Neuronal stem cell (in vitro differentiated cells): ENCODE results near the gene STX17.

Experiments
- DNase-seq: peaks from one replicate; pipeline ENCODE4 v3.0.0-alpha.2; 2013; ENCODE audit warnings: low spot score
- H2AFZ ChIP-seq: one replicate; pipeline ENCODE4 v1.6.1; 2013; ENCODE audit warnings: mild to moderate bottlenecking, low read length, inconsistent platforms
- H2AK5ac ChIP-seq: 2 replicates; pipeline ENCODE4 v1.6.1; 2013; ENCODE audit warnings: low read depth, mild to moderate bottlenecking, inconsistent platforms, low read length, moderate library complexity, mixed read lengths
- H2BK120ac ChIP-seq: 2 replicates; pipeline ENCODE4 v1.6.1; 2013; ENCODE audit warnings: low read depth, mild to moderate bottlenecking, inconsistent platforms, low read length, moderate library complexity, mixed read lengths
- H2BK12ac ChIP-seq: one replicate; pipeline ENCODE4 v1.6.1; 2013; ENCODE audit warnings: low read length, inconsistent platforms
- H2BK15ac ChIP-seq: 2 replicates; pipeline ENCODE4 v1.6.1; 2013; ENCODE audit warnings: mild to moderate bottlenecking, low read length, inconsistent platforms, mixed read lengths
- H2BK5ac ChIP-seq: one replicate; pipeline ENCODE4 v1.6.1; 2013; ENCODE audit warnings: inconsistent platforms, mild to moderate bottlenecking, low read length, moderate library complexity
- H3K14ac ChIP-seq: one replicate; pipeline ENCODE4 v1.6.1; 2013; ENCODE audit warnings: low read length, inconsistent platforms
- H3K18ac ChIP-seq: 2 replicates; pipeline ENCODE4 v1.6.1; 2013; ENCODE audit warnings: low read length, inconsistent platforms
- H3K23ac ChIP-seq: 2 replicates; pipeline ENCODE4 v1.6.1; 2013; ENCODE audit warnings: low read depth, mild to moderate bottlenecking, mixed read lengths, low read length, inconsistent platforms; ENCODE audit not compliant: poor library complexity
- H3K27ac ChIP-seq: replicated peaks from 3 replicates; pipeline ENCODE4 v1.5.1; 2013; ENCODE audit warnings: low read length, inconsistent platforms
- H3K27me3 ChIP-seq, 3 experiments: 2 replicates each; pipeline ENCODE4 v1.6.1; 2013; ENCODE audit warnings: low read length in 3 of 3, mild to moderate bottlenecking in 2 of 3, inconsistent platforms in 1 of 3, low read depth in 1 of 3, mixed read lengths in 1 of 3, moderate library complexity in 1 of 3; ENCODE audit not compliant: control insufficient read depth in 3 of 3, insufficient read depth in 3 of 3
- H3K36me3 ChIP-seq, 2 donors: replicated peaks in 1 of 2; 2 replicates each; pipeline ENCODE4 v1.6.1; 2013; ENCODE audit warnings: low read length in 2 of 2; ENCODE audit not compliant: control insufficient read depth in 2 of 2, insufficient read depth in 2 of 2
- H3K4ac ChIP-seq: 2 replicates; pipeline ENCODE4 v1.6.1; 2013; ENCODE audit warnings: inconsistent platforms, mild to moderate bottlenecking, low read length, moderate library complexity
- H3K4me1 ChIP-seq, 2 donors: 1 replicate in 1 of 2; 2 replicates in 1 of 2; pipeline ENCODE4 v1.6.1; 2013; ENCODE audit warnings: low read length in 2 of 2, low read depth in 1 of 2; ENCODE audit not compliant: control insufficient read depth in 2 of 2, insufficient read depth in 1 of 2
- H3K4me2 ChIP-seq: one replicate; pipeline ENCODE4 v1.6.1; 2013; ENCODE audit warnings: mild to moderate bottlenecking, low read length, inconsistent platforms; ENCODE audit not compliant: insufficient read depth, poor library complexity, severe bottlenecking
- H3K4me3 ChIP-seq, 2 donors: 2 replicates each; pipeline ENCODE4 v1.5.1; 2013; ENCODE audit warnings: low read length in 2 of 2, mild to moderate bottlenecking in 2 of 2, inconsistent platforms in 1 of 2, moderate library complexity in 1 of 2
- H3K79me1 ChIP-seq: one replicate; pipeline ENCODE4 v1.6.1; 2013; ENCODE audit warnings: low read depth, mild to moderate bottlenecking, inconsistent platforms, low read length, moderate library complexity
- H3K9ac ChIP-seq: one replicate; pipeline ENCODE4 v1.6.1; 2013; ENCODE audit warnings: mild to moderate bottlenecking, low read depth, low read length, inconsistent platforms; ENCODE audit not compliant: poor library complexity
- H3K9me3 ChIP-seq, 2 donors: replicated peaks in 1 of 2; 2 replicates each; pipeline versions ENCODE3 to v1.6.1; 2013; ENCODE audit warnings: low read length in 2 of 2, mild to moderate bottlenecking in 2 of 2, inconsistent platforms in 1 of 2, low read depth in 1 of 2, mixed read lengths in 1 of 2, moderate library complexity in 1 of 2; ENCODE audit not compliant: control insufficient read depth in 2 of 2, insufficient read depth in 1 of 2
- H4K8ac ChIP-seq: one replicate; pipeline ENCODE4 v1.6.1; 2013; ENCODE audit warnings: low read depth, mild to moderate bottlenecking, inconsistent platforms, low read length, moderate library complexity
- H4K91ac ChIP-seq: one replicate; pipeline ENCODE4 v1.6.1; 2013; ENCODE audit warnings: low read length, low read depth, mild to moderate bottlenecking, inconsistent platforms; ENCODE audit not compliant: poor library complexity
- WGBS, 2 donors: extraction: QIAGEN DNeasy Blood & Tissue Kit; methylation state at CpG; one replicate each; pipeline ENCODE4 v1.1.7; 2013; ENCODE audit warnings: missing lambda C conversion rate in 2 of 2, mixed read lengths in 1 of 2; ENCODE audit not compliant: insufficient read length in 2 of 2, insufficient replicate concordance in 1 of 2; ENCODE audit errors: extremely low coverage in 2 of 2; 5-methylcytosine and 5-hydroxymethylcytosine counted together

The STX17 gene

DNA sequence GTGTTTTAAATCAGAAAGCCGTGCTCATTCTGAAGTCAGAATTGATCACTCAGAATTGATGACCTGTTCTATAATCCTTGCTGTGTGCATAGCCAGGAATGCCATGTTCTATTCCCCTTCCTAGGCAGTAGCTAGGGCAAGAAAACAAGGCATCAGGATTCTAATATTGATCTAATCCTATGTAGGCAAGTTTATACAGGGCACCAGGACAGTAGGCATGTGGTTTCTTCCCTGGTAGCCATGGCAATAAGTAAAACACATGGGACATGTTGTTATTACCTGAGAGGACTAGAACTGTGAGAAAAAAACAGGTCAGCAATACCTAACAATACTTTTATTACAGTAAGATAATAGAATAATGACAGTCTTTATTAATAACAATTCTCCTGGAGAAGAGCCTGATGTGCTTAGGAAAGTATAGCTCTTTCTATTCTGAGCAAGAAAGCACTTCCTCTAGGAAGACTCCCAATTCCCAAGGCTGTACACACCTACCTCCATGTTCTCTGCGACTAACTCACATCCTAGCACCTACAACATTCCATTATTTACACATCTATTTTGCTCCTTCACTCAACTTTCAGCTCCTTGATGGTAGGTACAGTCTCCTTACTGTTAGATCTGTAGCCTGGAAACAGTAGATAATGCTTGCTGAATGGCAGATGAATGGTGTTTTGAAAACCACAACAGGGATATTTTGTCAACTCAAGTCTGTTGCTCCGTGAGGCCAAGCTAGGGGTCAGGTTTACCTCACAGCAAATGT, 70.8 kb downstream of the STX17 start:
- H3K79me1 ChIP-seq: no peaks in the 10 kb centered on the region

DNA sequence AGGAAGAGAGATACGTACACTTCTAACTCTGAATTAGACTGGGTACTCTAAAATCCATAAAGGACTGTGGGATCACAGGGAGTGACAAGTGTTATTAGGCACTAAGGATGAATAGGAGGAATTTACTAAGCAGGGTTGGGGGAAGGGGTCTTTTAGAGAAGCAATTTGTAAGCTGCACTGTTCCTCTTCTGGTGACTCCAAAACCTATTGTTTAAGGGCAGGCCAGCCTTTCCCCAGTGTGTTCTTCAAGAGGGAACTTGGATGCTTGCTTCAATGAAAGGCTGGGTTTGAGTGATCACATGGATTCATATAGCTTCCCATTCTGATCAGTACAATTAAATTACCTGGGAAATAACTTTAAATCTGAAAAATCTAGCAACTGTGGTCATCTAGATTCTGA, 71.8 kb downstream of the STX17 start:
- no peaks in the 10 kb centered on the region for H3K9me3 ChIP-seq
- no peak overlapping the region for H3K4me3 ChIP-seq
- H4K91ac ChIP-seq: no peak overlapping the region
- DNase-seq: peak; percentile 40
- H3K79me1 ChIP-seq: no peaks in the 10 kb centered on the region
- peaks cover 0 to 8% of the 10 kb centered on the region in 2 donors for H3K36me3 ChIP-seq
- no peak overlapping the region for H3K4me2 ChIP-seq
- H2BK5ac ChIP-seq: no peak overlapping the region
- H2BK15ac ChIP-seq: no peak overlapping the region
- WGBS, 2 donors: no CpG with 5 or more reads among the region's 1 CpG
- no peaks in the 10 kb centered on the region for H3K27me3 ChIP-seq
- peak overlapping the region; percentile 33 for H3K27ac ChIP-seq
- no peak overlapping the region for H3K18ac ChIP-seq
- H4K8ac ChIP-seq: no peak overlapping the region
- no peak overlapping the region for H3K14ac ChIP-seq
- no peak overlapping the region for H2BK120ac ChIP-seq
- H2AK5ac ChIP-seq: no peak overlapping the region
- peaks cover 7 to 12% of the 10 kb centered on the region in 2 donors for H3K4me1 ChIP-seq
- no peak overlapping the region for H3K9ac ChIP-seq
- H2BK12ac ChIP-seq: no peak overlapping the region
- no peak overlapping the region for H3K4ac ChIP-seq
- no peak overlapping the region for H3K23ac ChIP-seq
- no peak overlapping the region for H2AFZ ChIP-seq

More for the DNA sequence above, 70.8 kb downstream of the STX17 start:
- no peak overlapping the region for H4K91ac ChIP-seq
- no peak overlapping the region for H3K14ac ChIP-seq
- H2BK15ac ChIP-seq: no peak overlapping the region
- H4K8ac ChIP-seq: no peak overlapping the region
- no CpG with 5 or more reads among the region's 3 CpGs for WGBS, 2 donors
- no peak overlapping the region for H3K23ac ChIP-seq
- no peak overlapping the region for H2BK5ac ChIP-seq
- H2BK120ac ChIP-seq: no peak overlapping the region
- no peak overlapping the region for H3K4ac ChIP-seq
- H3K18ac ChIP-seq: no peak overlapping the region
- H3K27ac ChIP-seq: no peak overlapping the region
- no peak overlapping the region for H3K4me3 ChIP-seq
- H3K27me3 ChIP-seq: no peaks in the 10 kb centered on the region
- H3K9ac ChIP-seq: no peak overlapping the region
- DNase-seq: no peak
- no peak overlapping the region for H2BK12ac ChIP-seq
- no peak overlapping the region for H2AK5ac ChIP-seq
- H3K36me3 ChIP-seq: peaks cover 0 to 3% of the 10 kb centered on the region in 2 donors
- no peak overlapping the region for H2AFZ ChIP-seq
- no peaks in the 10 kb centered on the region for H3K9me3 ChIP-seq
- no peak overlapping the region for H3K4me2 ChIP-seq
- peaks cover 7 to 12% of the 10 kb centered on the region in 2 donors for H3K4me1 ChIP-seq

DNA sequence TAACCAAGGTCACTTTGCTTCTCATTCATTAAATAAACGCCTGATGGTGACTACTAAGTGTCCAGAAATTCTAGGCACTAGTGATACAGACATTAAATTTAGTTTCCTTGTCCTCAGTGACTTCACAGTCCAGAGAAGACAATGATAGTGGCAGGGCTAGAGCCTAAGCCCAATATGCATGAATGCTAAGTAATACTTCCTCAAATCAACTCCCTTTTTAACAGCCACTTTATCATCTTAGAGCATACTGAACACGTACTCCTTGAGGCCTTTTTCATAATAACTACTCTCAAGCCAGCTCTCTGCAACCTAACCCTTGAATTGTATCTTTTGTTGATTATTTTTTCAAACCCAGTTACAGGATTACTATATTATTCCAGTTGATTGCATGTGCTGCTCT, 74.1 kb downstream of the STX17 start:
- Histone ChIP-seq H4K91ac (no peak overlapping the region), H3K4me1 (peaks cover 7 to 12% of the 10 kb centered on the region in 2 donors), H2BK5ac (no peak overlapping the region), H3K36me3 (peaks cover 0 to 13% of the 10 kb centered on the region in 2 donors), H3K27me3 (no peaks in the 10 kb centered on the region), H3K4ac (no peak overlapping the region), H3K14ac (no peak overlapping the region), H2BK15ac (no peak overlapping the region), H3K9ac (no peak overlapping the region), H2AFZ (no peak overlapping the region), H3K18ac (no peak overlapping the region), H2BK120ac (no peak overlapping the region), H3K79me1 (no peaks in the 10 kb centered on the region), H2BK12ac (no peak overlapping the region), H3K27ac (no peak overlapping the region), H3K9me3 (no peaks in the 10 kb centered on the region), H3K4me2 (no peak overlapping the region), H2AK5ac (no peak overlapping the region), H4K8ac (no peak overlapping the region), H3K23ac (no peak overlapping the region), H3K4me3 (no peak overlapping the region)
- no CpG with 5 or more reads among the region's 2 CpGs for WGBS, 2 donors
- DNase-seq: no peak

DNA sequence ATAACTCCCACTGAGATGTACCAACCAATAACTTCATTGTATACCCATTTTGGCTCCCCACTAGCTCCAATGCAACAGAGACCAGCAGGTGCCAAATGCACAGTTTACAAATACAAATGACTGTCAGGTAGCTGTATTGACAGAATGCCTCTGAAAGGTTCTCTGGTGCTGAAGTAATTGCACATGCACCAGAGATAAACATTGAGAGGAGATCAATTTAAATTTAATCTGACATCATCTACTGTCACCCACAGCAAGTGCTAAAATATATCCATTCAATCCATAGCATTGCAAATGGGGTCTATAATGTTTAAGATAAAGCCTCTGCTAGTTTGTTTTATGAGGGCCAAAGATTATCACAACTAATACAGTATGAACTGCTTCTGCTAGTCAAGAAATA, 80.2 kb downstream of the STX17 start:
- Histone ChIP-seq H4K8ac (no peak overlapping the region), H2BK15ac (no peak overlapping the region), H3K4me3 (no peak overlapping the region), H3K4me1 (peaks cover 0 to 2% of the 10 kb centered on the region in 2 donors), H3K9ac (no peak overlapping the region), H2AK5ac (no peak overlapping the region), H2BK12ac (no peak overlapping the region), H3K23ac (no peak overlapping the region), H3K36me3 (peaks cover 0 to 13% of the 10 kb centered on the region in 2 donors), H3K79me1 (no peaks in the 10 kb centered on the region), H3K27ac (no peak overlapping the region), H3K27me3 (no peaks in the 10 kb centered on the region), H3K18ac (no peak overlapping the region), H3K9me3 (peaks cover 0 to 18% of the 10 kb centered on the region in 2 donors), H2BK120ac (no peak overlapping the region), H4K91ac (no peak overlapping the region), H3K14ac (no peak overlapping the region), H2AFZ (no peak overlapping the region), H3K4ac (no peak overlapping the region), H2BK5ac (no peak overlapping the region), H3K4me2 (no peak overlapping the region)
- DNase-seq: no peak
